ENCODE results near the gene CHPF.

GRCh38 chr2:219501849-219502248 lies 41.8 kb downstream of the CHPF start:
- no peak for TF ChIP-seq CTCF (IDR thresholded peaks at IDR 0.05)
- no peak for TF ChIP-seq POLR2A (IDR thresholded peaks at IDR 0.05)

All from upper lobe of left lung (tissue), 4 donors.